H9 (cell line): ENCODE data around the gene HAUS8. TPM values are rescaled to one million over a fixed set of nuclear protein-coding genes. Genes with fewer than 3 reads are reported as not detected.
A peak's percentile ranks its signal among the peaks of the same experiment; 100 is the strongest.

ENCODE experiments used
- DNase-seq: peaks from one replicate; pipeline ENCODE4 v3.0.0-alpha.2; 2017
- H2AFZ ChIP-seq: one replicate; pipeline ENCODE4 v1.6.1; 2013; ENCODE audit warnings: mild to moderate bottlenecking, low read length, control low read depth, moderate library complexity
- H2AK5ac ChIP-seq: 2 replicates; pipeline ENCODE4 v1.6.1; 2013; ENCODE audit warnings: low read length, control low read depth, mixed read lengths; ENCODE audit not compliant: insufficient read length
- H2BK120ac ChIP-seq: one replicate; pipeline ENCODE4 v1.6.1; 2013; ENCODE audit warnings: low read depth, mild to moderate bottlenecking, low read length, control low read depth, inconsistent platforms; ENCODE audit not compliant: poor library complexity, severe bottlenecking
- H2BK12ac ChIP-seq: 2 replicates; pipeline ENCODE4 v1.6.1; 2013; ENCODE audit warnings: low read length, control low read depth, mixed read lengths, low read depth; ENCODE audit not compliant: insufficient read length
- H2BK15ac ChIP-seq: 2 replicates; pipeline ENCODE4 v1.6.1; 2013; ENCODE audit warnings: low read depth, low read length, control low read depth
- H2BK20ac ChIP-seq: one replicate; pipeline ENCODE4 v1.6.1; 2013; ENCODE audit warnings: low read depth, mild to moderate bottlenecking, low read length, control low read depth, inconsistent platforms; ENCODE audit not compliant: poor library complexity, severe bottlenecking
- H2BK5ac ChIP-seq: 2 replicates; pipeline ENCODE4 v1.6.1; 2013; ENCODE audit warnings: low read length, control low read depth, mixed read lengths; ENCODE audit not compliant: insufficient read length
- H3K14ac ChIP-seq: 2 replicates; pipeline ENCODE4 v1.6.1; 2013; ENCODE audit warnings: low read length, control low read depth; ENCODE audit not compliant: insufficient read depth
- H3K18ac ChIP-seq: 2 replicates; pipeline ENCODE4 v1.6.1; 2013; ENCODE audit warnings: low read depth, mild to moderate bottlenecking, mixed read lengths, low read length, control low read depth; ENCODE audit not compliant: insufficient read length
- H3K23ac ChIP-seq: 2 replicates; pipeline ENCODE4 v1.6.1; 2013; ENCODE audit warnings: low read length, control low read depth, mixed read lengths, low read depth; ENCODE audit not compliant: insufficient read length
- H3K23me2 ChIP-seq: 2 replicates; pipeline ENCODE4 v1.6.1; 2013; ENCODE audit warnings: low read depth, mild to moderate bottlenecking, mixed read lengths, low read length, control low read depth; ENCODE audit not compliant: insufficient read length, poor library complexity, severe bottlenecking
- H3K27ac ChIP-seq: 2 replicates; pipeline ENCODE4 v1.5.1; 2013; ENCODE audit warnings: low read length, control low read depth, mixed read lengths, low read depth; ENCODE audit not compliant: insufficient read length
- H3K27me3 ChIP-seq: 2 replicates; pipeline ENCODE4 v1.6.1; 2013; ENCODE audit warnings: low read length, control low read depth, inconsistent platforms; ENCODE audit not compliant: insufficient read depth
- H3K4ac ChIP-seq: 2 replicates; pipeline ENCODE4 v1.6.1; 2013; ENCODE audit warnings: low read depth, mild to moderate bottlenecking, control low read depth, inconsistent platforms, low read length, moderate library complexity
- H3K4me1 ChIP-seq: 2 replicates; pipeline ENCODE4 v1.6.1; 2013; ENCODE audit warnings: low read length, control low read depth, inconsistent platforms; ENCODE audit not compliant: insufficient read depth
- H3K4me2 ChIP-seq: 2 replicates; pipeline ENCODE4 v1.6.1; 2013; ENCODE audit warnings: low read length, control low read depth, mixed read lengths; ENCODE audit not compliant: insufficient read length, insufficient read depth
- H3K56ac ChIP-seq: 2 replicates; pipeline ENCODE4 v1.6.1; 2013; ENCODE audit warnings: low read depth, mild to moderate bottlenecking, mixed read lengths, low read length, control low read depth; ENCODE audit not compliant: insufficient read length
- H3K79me1 ChIP-seq: 2 replicates; pipeline ENCODE4 v1.6.1; 2013; ENCODE audit warnings: low read depth, mild to moderate bottlenecking, moderate library complexity, low read length, control low read depth, inconsistent platforms; ENCODE audit not compliant: insufficient read depth, poor library complexity, severe bottlenecking
- H3K79me2 ChIP-seq: 2 replicates; pipeline ENCODE4 v1.6.1; 2013; ENCODE audit warnings: low read length, control low read depth, inconsistent platforms; ENCODE audit not compliant: insufficient read depth
- H3K9ac ChIP-seq: 2 replicates; pipeline ENCODE4 v1.6.1; 2013; ENCODE audit warnings: low read length, control low read depth, mixed read lengths; ENCODE audit not compliant: insufficient read length; ENCODE audit errors: extremely low read depth
- H3K9me3 ChIP-seq: one replicate; pipeline ENCODE4 v1.6.1; 2013; ENCODE audit warnings: low read depth, low read length, inconsistent platforms; ENCODE audit not compliant: control insufficient read depth
- H3T11ph ChIP-seq: one replicate; pipeline ENCODE4 v1.6.1; 2013; ENCODE audit warnings: mild to moderate bottlenecking, low read length, control low read depth, inconsistent platforms
- H4K20me1 ChIP-seq: one replicate; pipeline ENCODE4 v1.6.1; 2013; ENCODE audit not compliant: control insufficient read depth, insufficient read length, insufficient read depth
- H4K5ac ChIP-seq: 2 replicates; pipeline ENCODE4 v1.6.1; 2013; ENCODE audit warnings: low read depth, mild to moderate bottlenecking, mixed read lengths, low read length, control low read depth; ENCODE audit not compliant: insufficient read length
- H4K8ac ChIP-seq: replicated peaks from 2 replicates; pipeline ENCODE4 v1.6.1; 2013; ENCODE audit warnings: low read length, control low read depth, mixed read lengths, low read depth; ENCODE audit not compliant: insufficient read length
- H4K91ac ChIP-seq: 2 replicates; pipeline ENCODE4 v1.6.1; 2013; ENCODE audit warnings: low read depth, mild to moderate bottlenecking, moderate library complexity, mixed read lengths, low read length, control low read depth; ENCODE audit not compliant: insufficient read length
- H3K27ac Mint-ChIP-seq, 3 experiments: 2 replicates in 2 of 3; 3 replicates in 1 of 3; pipeline ENCODE4 v1.8.0; 2020 to 2021; ENCODE audit warnings: mixed read lengths in 3 of 3, mild to moderate bottlenecking in 1 of 3, moderate library complexity in 1 of 3
- H3K27me3 Mint-ChIP-seq: 2 replicates; pipeline ENCODE4 v1.8.0; 2021; ENCODE audit warnings: low read depth, mild to moderate bottlenecking, moderate library complexity, mixed read lengths
- H3K36me3 Mint-ChIP-seq, 3 experiments: 2 replicates in 2 of 3; 3 replicates in 1 of 3; pipeline ENCODE4 v1.8.0; 2020 to 2021; ENCODE audit warnings: low read depth in 3 of 3, mixed read lengths in 3 of 3; ENCODE audit not compliant: insufficient read depth in 1 of 3
- H3K4me1 Mint-ChIP-seq, 2 experiments: 2 replicates each; pipeline ENCODE4 v1.8.0; 2020; ENCODE audit warnings: mixed read lengths in 2 of 2
- H3K4me3 Mint-ChIP-seq, 2 experiments: 2 replicates in 1 of 2; 3 replicates in 1 of 2; pipeline ENCODE4 v1.8.0; 2020 to 2021; ENCODE audit warnings: mild to moderate bottlenecking in 2 of 2, mixed read lengths in 2 of 2, moderate library complexity in 1 of 2
- H3K9me3 Mint-ChIP-seq, 2 experiments: 2 replicates in 1 of 2; 3 replicates in 1 of 2; pipeline ENCODE4 v1.8.0; 2020; ENCODE audit warnings: mild to moderate bottlenecking in 2 of 2, mixed read lengths in 2 of 2, moderate library complexity in 1 of 2
- WGBS: extraction: QIAGEN DNeasy Blood & Tissue Kit; methylation state at CpG from one replicate; pipeline ENCODE4 v1.1.7; 2013; ENCODE audit warnings: missing lambda C conversion rate, low lambda C conversion rate, mixed read lengths; ENCODE audit not compliant: insufficient read length; ENCODE audit errors: extremely low coverage; 5-methylcytosine and 5-hydroxymethylcytosine counted together
- total RNA-seq: library from RNA; stranded (reverse); gene quantifications from 2 replicates; pipeline ENCODE4 v1.2.1, GENCODE V29; 2021
- TF ChIP-seq, protein P1 (sequence below): fragments of 200-600 bp; sonication (generic); conservative IDR thresholded peaks from 3 replicates; pipeline ENCODE4 v1.8.0; 2021; ENCODE audit warnings: antibody characterized with exemption, mild to moderate bottlenecking

HAUS8 gene
- total RNA-seq, 1 experiment from 2014 or later: 27.8 TPM

DNA sequence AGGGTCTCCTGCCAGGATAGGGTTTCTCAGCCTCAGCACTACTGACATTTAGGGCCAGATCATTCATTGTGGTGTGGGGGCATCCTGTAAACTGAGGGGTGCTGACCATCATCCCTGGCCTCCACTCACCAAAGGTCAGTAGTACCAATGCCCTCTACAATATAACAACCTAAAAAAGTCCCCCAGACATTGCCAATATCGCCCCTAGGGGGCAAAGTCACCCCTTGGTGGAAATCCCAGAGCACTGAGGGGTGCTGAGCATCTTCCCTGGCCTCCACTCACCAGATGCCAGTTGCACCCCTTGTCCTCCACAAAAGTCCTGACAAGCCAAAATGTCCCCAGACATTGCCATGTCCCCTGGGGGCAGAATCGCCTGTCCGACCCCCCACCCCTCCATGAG is 70.3 kb downstream of the HAUS8 start:
- Histone ChIP-seq H4K8ac (no peak overlapping the region), H3K27ac (no peak overlapping the region), H2BK120ac (no peak overlapping the region), H3K14ac (no peak overlapping the region), H3K23me2 (no peaks in the 10 kb centered on the region), H2BK15ac (no peak overlapping the region), H3K56ac (no peak overlapping the region), H3K4me1 (no peaks in the 10 kb centered on the region), H2AFZ (no peak overlapping the region), H3K4me2 (no peak overlapping the region), H2AK5ac (no peak overlapping the region), H3K9me3 (no peaks in the 10 kb centered on the region), H4K20me1 (no peaks in the 10 kb centered on the region), H3K79me1 (no peaks in the 10 kb centered on the region), H2BK12ac (no peak overlapping the region), H3K18ac (no peak overlapping the region), H2BK5ac (no peak overlapping the region), H3K79me2 (no peaks in the 10 kb centered on the region), H3K27me3 (no peaks in the 10 kb centered on the region), H3K9ac (no peak overlapping the region), H3K23ac (no peak overlapping the region), H4K5ac (no peak overlapping the region), H2BK20ac (no peak overlapping the region), H3T11ph (no peak overlapping the region), H3K4ac (no peak overlapping the region), H4K91ac (no peak overlapping the region)
- peaks cover 3 to 14% (median 5%) of the 10 kb centered on the region in 3 experiments; a peak in 5 of 7 replicates for H3K36me3 Mint-ChIP-seq
- H3K4me1 Mint-ChIP-seq: peaks cover 5 to 6% of the 10 kb centered on the region in 2 experiments
- TF ChIP-seq, protein P1, sequence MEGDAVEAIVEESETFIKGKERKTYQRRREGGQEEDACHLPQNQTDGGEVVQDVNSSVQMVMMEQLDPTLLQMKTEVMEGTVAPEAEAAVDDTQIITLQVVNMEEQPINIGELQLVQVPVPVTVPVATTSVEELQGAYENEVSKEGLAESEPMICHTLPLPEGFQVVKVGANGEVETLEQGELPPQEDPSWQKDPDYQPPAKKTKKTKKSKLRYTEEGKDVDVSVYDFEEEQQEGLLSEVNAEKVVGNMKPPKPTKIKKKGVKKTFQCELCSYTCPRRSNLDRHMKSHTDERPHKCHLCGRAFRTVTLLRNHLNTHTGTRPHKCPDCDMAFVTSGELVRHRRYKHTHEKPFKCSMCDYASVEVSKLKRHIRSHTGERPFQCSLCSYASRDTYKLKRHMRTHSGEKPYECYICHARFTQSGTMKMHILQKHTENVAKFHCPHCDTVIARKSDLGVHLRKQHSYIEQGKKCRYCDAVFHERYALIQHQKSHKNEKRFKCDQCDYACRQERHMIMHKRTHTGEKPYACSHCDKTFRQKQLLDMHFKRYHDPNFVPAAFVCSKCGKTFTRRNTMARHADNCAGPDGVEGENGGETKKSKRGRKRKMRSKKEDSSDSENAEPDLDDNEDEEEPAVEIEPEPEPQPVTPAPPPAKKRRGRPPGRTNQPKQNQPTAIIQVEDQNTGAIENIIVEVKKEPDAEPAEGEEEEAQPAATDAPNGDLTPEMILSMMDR: peak; percentile 53
- no peak for DNase-seq
- no CpG with 5 or more reads among the region's 3 CpGs for WGBS
- no peak overlapping the region for H3K4me3 Mint-ChIP-seq
- H3K27ac Mint-ChIP-seq: peak overlapping the region in 1 of 3 experiments; percentile 49; a peak in 1 of 7 replicates
- H3K9me3 Mint-ChIP-seq: no peaks in the 10 kb centered on the region
- peaks cover 1% of the 10 kb centered on the region; the same call in 1 of the 2 replicates for H3K27me3 Mint-ChIP-seq
